ENCODE results near the gene FANCB.

DNA sequence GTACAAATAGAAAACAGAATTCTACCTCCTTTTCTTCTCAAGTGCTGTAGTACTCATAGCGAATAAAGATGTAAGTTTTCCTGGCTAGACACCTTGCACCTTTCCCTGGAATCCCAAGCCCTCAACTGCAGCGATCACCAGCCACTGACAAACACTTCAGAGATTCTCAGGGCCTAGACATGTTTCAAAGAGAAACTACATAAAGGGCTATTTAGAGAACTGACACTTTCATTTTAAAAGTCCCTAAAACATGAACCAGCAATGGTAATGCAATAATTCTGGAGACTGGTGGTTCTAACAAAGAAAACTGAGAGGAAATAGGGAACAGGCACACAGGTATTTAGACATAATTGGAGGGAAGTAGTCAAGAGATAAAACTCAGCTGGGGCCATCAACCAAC lies 35.7 kb downstream of the FANCB start:
- TF ChIP-seq CTCF (IDR thresholded peaks at IDR 0.05) (no peak), POLR2A (IDR thresholded peaks at IDR 0.05) (no peak)

Measured in vagina (tissue), 2 donors.